GM23338 (cell line): ENCODE results near the gene TMED10. TPM values are rescaled to one million over a fixed set of nuclear protein-coding genes. Genes with fewer than 3 reads are reported as not detected.

Experiments used
- ATAC-seq: fragments of 200-7000 bp; cut with Tn5 transposase; 3 replicates; pipeline ENCODE4 v1.9.1; 2020
- DNase-seq: peaks from one replicate; pipeline ENCODE4 v3.0.0-alpha.2; 2015; ENCODE audit warnings: low spot score
- H2AFZ ChIP-seq: fragments of 200-600 bp; sonication (generic); 2 replicates; pipeline ENCODE4 v1.8.0; 2016; ENCODE audit warnings: antibody characterized with exemption, mild to moderate bottlenecking, moderate library complexity
- H3F3A ChIP-seq: fragments of 200-600 bp; sonication (generic); replicated peaks from 2 replicates; pipeline ENCODE4 v1.8.0; 2017; ENCODE audit warnings: antibody characterized with exemption, mixed run types, low read depth
- H3K27ac ChIP-seq: fragments of 200-600 bp; sonication (generic); 2 replicates; pipeline ENCODE4 v1.6.1; 2016; ENCODE audit warnings: low read depth
- H3K27me3 ChIP-seq: fragments of 200-600 bp; sonication (generic); 2 replicates; pipeline ENCODE4 v1.8.0; 2016; ENCODE audit warnings: mild to moderate bottlenecking, mixed run types, moderate library complexity; ENCODE audit not compliant: insufficient read depth
- H3K36me3 ChIP-seq: fragments of 200-600 bp; sonication (generic); 2 replicates; pipeline ENCODE4 v1.8.0; 2016; ENCODE audit warnings: mild to moderate bottlenecking; ENCODE audit not compliant: insufficient read depth
- H3K4me1 ChIP-seq: fragments of 200-600 bp; sonication (generic); 2 replicates; pipeline ENCODE4 v1.8.0; 2016; ENCODE audit warnings: mild to moderate bottlenecking, moderate library complexity; ENCODE audit not compliant: insufficient read depth
- H3K4me2 ChIP-seq: fragments of 200-600 bp; sonication (generic); 2 replicates; pipeline ENCODE4 v1.7.1; 2017; ENCODE audit warnings: mixed run types
- H3K4me3 ChIP-seq: fragments of 200-600 bp; sonication (generic); 2 replicates; pipeline ENCODE4 v1.6.1; 2016; ENCODE audit warnings: mixed run types
- H3K79me2 ChIP-seq: fragments of 200-600 bp; sonication (generic); replicated peaks from 2 replicates; pipeline ENCODE4 v1.8.0; 2017; ENCODE audit warnings: mild to moderate bottlenecking; ENCODE audit not compliant: insufficient read depth
- H3K9me2 ChIP-seq: fragments of 200-600 bp; sonication (generic); 2 replicates; pipeline ENCODE4 v1.8.0; 2017; ENCODE audit not compliant: insufficient read depth
- H4K20me1 ChIP-seq: fragments of 200-600 bp; sonication (generic); replicated peaks from 2 replicates; pipeline ENCODE4 v1.8.0; 2017; ENCODE audit warnings: mild to moderate bottlenecking; ENCODE audit not compliant: insufficient read depth
- H3K27ac Mint-ChIP-seq: 2 replicates; pipeline ENCODE4 v1.8.0; 2020; ENCODE audit warnings: inconsistent platforms, mild to moderate bottlenecking, moderate library complexity, mixed read lengths
- H3K27me3 Mint-ChIP-seq: 3 replicates; pipeline ENCODE4 v1.8.0; 2022; ENCODE audit warnings: low read depth, mild to moderate bottlenecking, moderate library complexity, mixed read lengths, inconsistent platforms; ENCODE audit not compliant: insufficient read depth, poor library complexity
- H3K36me3 Mint-ChIP-seq: 3 replicates; pipeline ENCODE4 v1.8.0; 2021; ENCODE audit warnings: low read depth, mild to moderate bottlenecking, inconsistent platforms, moderate library complexity, mixed read lengths
- H3K4me1 Mint-ChIP-seq: 3 replicates; pipeline ENCODE4 v1.8.0; 2020; ENCODE audit warnings: mild to moderate bottlenecking, inconsistent platforms, mixed read lengths
- H3K4me3 Mint-ChIP-seq: 3 replicates; pipeline ENCODE4 v1.8.0; 2021; ENCODE audit warnings: moderate library complexity, mild to moderate bottlenecking, inconsistent platforms, mixed read lengths
- H3K9me3 Mint-ChIP-seq: 3 replicates; pipeline ENCODE4 v1.8.0; 2020; ENCODE audit warnings: moderate library complexity, mild to moderate bottlenecking, inconsistent platforms, mixed read lengths
- CREB1 ChIP-seq: fragments of 250-450 bp; sonication (Bioruptor Pico); IDR thresholded peaks from 2 replicates; pipeline ENCODE4 v1.5.0; 2020; ENCODE audit warnings: low read depth, mild to moderate bottlenecking, moderate library complexity
- EZH2 ChIP-seq: fragments of 200-600 bp; sonication (generic); IDR thresholded peaks from one replicate; pipeline ENCODE4 v1.8.0; 2017; ENCODE audit warnings: antibody characterized with exemption, mild to moderate bottlenecking, low read depth; ENCODE audit not compliant: unreplicated experiment
- EZH2phosphoT487 ChIP-seq: fragments of 200-600 bp; sonication (generic); IDR thresholded peaks from one replicate; pipeline ENCODE4 v1.8.1; 2018; ENCODE audit warnings: antibody characterized with exemption; ENCODE audit not compliant: unreplicated experiment
- JUNB ChIP-seq: IDR thresholded peaks from one replicate; pipeline ENCODE4 v1.6.1; 2016; ENCODE audit warnings: antibody characterized with exemption; ENCODE audit not compliant: unreplicated experiment
- NANOG ChIP-seq: IDR thresholded peaks from 2 replicates; pipeline ENCODE4 v1.6.1; 2016; ENCODE audit warnings: antibody characterized with exemption, borderline replicate concordance
- POLR2AphosphoS5 ChIP-seq: IDR thresholded peaks from 2 replicates; pipeline ENCODE4 v1.6.1; 2016; ENCODE audit warnings: antibody characterized with exemption, low read depth
- STAT1 ChIP-seq: IDR thresholded peaks from one replicate; pipeline ENCODE4 v1.6.1; 2016; ENCODE audit warnings: antibody characterized with exemption; ENCODE audit not compliant: unreplicated experiment
- ZNF114 ChIP-seq: fragments of 250-450 bp; sonication (Bioruptor Pico); IDR thresholded peaks from 2 replicates; pipeline ENCODE4 v1.5.0; 2020; ENCODE audit warnings: mild to moderate bottlenecking, moderate library complexity
- ZNF331 ChIP-seq: fragments of 250-450 bp; sonication (Bioruptor Pico); IDR thresholded peaks from 2 replicates; pipeline ENCODE4 v1.5.0; 2020; ENCODE audit warnings: low read depth, mild to moderate bottlenecking, moderate library complexity
- polyA plus RNA-seq: library from polyadenylated mRNA; unstranded; fragments of >200 nt; fragmentation: Nextera tagmentation; extraction: Ambion mirVana; gene quantifications from 2 replicates; pipeline ENCODE4 v1.2.1, GENCODE V29; 2016
- total RNA-seq: library from RNA; depleted of rRNA; stranded (reverse); fragments of >200 nt; shearing (Covaris generic); gene quantifications from 2 replicates; pipeline ENCODE4 v1.2.3, GENCODE V29; 2014
- TF ChIP-seq, protein P1 (sequence below), 2 experiments: fragments of 200-600 bp in 1 of 2; sonication (generic) in 1 of 2; conservative IDR thresholded peaks; 2 replicates each; pipeline versions ENCODE4 v1.5.1 to v1.6.1; 2016 to 2017; ENCODE audit warnings: antibody characterized with exemption in 2 of 2, low read depth in 2 of 2, mild to moderate bottlenecking in 2 of 2, moderate library complexity in 1 of 2
- TF ChIP-seq, protein P2 (sequence below): IDR thresholded peaks from one replicate; pipeline ENCODE4 v1.6.1; 2018; ENCODE audit warnings: antibody characterized with exemption; ENCODE audit not compliant: unreplicated experiment
- TF ChIP-seq, protein P3 (sequence below): IDR thresholded peaks from 2 replicates; pipeline ENCODE4 v1.6.1; 2016; ENCODE audit warnings: antibody characterized with exemption
- TF ChIP-seq, protein P4 (sequence below): fragments of 250-450 bp; sonication (Bioruptor Pico); IDR thresholded peaks from 2 replicates; pipeline ENCODE4 v1.5.0; 2020; ENCODE audit warnings: mild to moderate bottlenecking, moderate library complexity

The TMED10 gene
- total and polyA plus RNA-seq, 2 experiments from 2014 or later, result 180 to 196 TPM

DNA sequence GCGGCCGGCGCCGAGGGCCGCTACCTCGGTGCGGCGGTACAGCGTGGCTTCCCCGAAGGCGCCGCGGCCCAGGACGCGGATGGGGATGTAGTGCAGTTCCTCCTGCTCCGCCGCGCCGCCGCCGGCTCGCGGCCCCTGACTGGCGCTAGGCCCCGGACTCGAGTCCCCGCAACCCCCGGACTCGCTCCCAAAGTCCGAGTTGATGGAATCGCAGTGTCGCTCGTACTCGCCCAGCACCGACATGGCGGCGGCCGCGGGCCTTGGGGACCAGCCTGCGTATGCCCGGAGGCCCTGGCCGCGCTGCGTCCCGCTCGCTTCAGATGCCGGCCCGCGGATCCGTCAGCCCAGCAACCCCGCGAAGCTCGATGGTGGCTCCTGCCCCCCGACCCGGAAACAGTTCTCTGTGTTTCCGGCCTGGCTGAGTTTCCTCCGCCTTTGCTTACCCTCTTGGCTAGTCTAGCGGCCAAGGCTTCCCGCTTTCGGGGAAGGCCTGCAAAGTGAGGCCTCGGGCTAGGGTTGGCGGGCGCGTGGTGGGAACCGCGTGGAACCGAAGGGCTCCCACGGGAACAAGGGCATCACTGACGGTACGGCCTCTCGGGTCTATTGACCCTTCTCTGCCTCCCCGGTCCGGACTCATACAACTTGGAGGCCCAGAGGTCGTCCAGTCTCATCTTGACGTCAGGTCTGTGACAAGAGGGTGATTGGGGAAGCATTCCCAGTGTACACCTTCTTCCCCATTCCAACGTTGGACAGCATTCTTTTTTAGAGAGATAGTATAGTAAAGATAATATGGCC is 49.5 kb downstream of the TMED10 start, which contains the start of gene NEK9:
Gene NEK9 (minus strand): TSS at position 370 of the 795 bp plus-strand sequence. CDS start 127 bp downstream, at position 243.
- peak within 1 kb of the TSS; percentile 81 for H3K4me3 ChIP-seq
- no peaks in the 10 kb centered on the region for H3K36me3 ChIP-seq
- ATAC-seq (peak; percentile 96), DNase-seq (peak; percentile 92)
- Mint-ChIP-seq H3K36me3 (peaks cover 2% of the 10 kb centered on the region), H3K9me3 (no peaks in the 10 kb centered on the region; the same call in 2 of the 3 replicates), H3K4me3 (peak within 1 kb of the TSS; percentile 96), H3K27me3 (peaks cover 5% of the 10 kb centered on the region), H3K27ac (peak within 1 kb of the TSS; percentile 98), H3K4me1 (peaks cover 19% of the 10 kb centered on the region)
- no peaks in the 10 kb centered on the region for H3F3A ChIP-seq
- TF ChIP-seq EZH2phosphoT487 (no peak), NANOG (no peak), STAT1 (no peak), CREB1 (CRISPR knock-in tag) (no peak), EZH2 (no peak), ZNF331 (CRISPR knock-in tag) (no peak), JUNB (no peak), POLR2AphosphoS5 (peak; percentile 97), ZNF114 (peak; percentile 7; the same call in 1 of the 2 replicates)
- TF ChIP-seq, protein P1, sequence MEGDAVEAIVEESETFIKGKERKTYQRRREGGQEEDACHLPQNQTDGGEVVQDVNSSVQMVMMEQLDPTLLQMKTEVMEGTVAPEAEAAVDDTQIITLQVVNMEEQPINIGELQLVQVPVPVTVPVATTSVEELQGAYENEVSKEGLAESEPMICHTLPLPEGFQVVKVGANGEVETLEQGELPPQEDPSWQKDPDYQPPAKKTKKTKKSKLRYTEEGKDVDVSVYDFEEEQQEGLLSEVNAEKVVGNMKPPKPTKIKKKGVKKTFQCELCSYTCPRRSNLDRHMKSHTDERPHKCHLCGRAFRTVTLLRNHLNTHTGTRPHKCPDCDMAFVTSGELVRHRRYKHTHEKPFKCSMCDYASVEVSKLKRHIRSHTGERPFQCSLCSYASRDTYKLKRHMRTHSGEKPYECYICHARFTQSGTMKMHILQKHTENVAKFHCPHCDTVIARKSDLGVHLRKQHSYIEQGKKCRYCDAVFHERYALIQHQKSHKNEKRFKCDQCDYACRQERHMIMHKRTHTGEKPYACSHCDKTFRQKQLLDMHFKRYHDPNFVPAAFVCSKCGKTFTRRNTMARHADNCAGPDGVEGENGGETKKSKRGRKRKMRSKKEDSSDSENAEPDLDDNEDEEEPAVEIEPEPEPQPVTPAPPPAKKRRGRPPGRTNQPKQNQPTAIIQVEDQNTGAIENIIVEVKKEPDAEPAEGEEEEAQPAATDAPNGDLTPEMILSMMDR (conservative IDR thresholded peaks at IDR 0.05; ENCODE audit: low read depth in 2 of 2), result no peak
- TF ChIP-seq, protein P2, sequence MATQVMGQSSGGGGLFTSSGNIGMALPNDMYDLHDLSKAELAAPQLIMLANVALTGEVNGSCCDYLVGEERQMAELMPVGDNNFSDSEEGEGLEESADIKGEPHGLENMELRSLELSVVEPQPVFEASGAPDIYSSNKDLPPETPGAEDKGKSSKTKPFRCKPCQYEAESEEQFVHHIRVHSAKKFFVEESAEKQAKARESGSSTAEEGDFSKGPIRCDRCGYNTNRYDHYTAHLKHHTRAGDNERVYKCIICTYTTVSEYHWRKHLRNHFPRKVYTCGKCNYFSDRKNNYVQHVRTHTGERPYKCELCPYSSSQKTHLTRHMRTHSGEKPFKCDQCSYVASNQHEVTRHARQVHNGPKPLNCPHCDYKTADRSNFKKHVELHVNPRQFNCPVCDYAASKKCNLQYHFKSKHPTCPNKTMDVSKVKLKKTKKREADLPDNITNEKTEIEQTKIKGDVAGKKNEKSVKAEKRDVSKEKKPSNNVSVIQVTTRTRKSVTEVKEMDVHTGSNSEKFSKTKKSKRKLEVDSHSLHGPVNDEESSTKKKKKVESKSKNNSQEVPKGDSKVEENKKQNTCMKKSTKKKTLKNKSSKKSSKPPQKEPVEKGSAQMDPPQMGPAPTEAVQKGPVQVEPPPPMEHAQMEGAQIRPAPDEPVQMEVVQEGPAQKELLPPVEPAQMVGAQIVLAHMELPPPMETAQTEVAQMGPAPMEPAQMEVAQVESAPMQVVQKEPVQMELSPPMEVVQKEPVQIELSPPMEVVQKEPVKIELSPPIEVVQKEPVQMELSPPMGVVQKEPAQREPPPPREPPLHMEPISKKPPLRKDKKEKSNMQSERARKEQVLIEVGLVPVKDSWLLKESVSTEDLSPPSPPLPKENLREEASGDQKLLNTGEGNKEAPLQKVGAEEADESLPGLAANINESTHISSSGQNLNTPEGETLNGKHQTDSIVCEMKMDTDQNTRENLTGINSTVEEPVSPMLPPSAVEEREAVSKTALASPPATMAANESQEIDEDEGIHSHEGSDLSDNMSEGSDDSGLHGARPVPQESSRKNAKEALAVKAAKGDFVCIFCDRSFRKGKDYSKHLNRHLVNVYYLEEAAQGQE, result no peak
- TF ChIP-seq, protein P3, sequence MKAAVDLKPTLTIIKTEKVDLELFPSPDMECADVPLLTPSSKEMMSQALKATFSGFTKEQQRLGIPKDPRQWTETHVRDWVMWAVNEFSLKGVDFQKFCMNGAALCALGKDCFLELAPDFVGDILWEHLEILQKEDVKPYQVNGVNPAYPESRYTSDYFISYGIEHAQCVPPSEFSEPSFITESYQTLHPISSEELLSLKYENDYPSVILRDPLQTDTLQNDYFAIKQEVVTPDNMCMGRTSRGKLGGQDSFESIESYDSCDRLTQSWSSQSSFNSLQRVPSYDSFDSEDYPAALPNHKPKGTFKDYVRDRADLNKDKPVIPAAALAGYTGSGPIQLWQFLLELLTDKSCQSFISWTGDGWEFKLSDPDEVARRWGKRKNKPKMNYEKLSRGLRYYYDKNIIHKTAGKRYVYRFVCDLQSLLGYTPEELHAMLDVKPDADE, result peak; percentile 81
- TF ChIP-seq, protein P4, sequence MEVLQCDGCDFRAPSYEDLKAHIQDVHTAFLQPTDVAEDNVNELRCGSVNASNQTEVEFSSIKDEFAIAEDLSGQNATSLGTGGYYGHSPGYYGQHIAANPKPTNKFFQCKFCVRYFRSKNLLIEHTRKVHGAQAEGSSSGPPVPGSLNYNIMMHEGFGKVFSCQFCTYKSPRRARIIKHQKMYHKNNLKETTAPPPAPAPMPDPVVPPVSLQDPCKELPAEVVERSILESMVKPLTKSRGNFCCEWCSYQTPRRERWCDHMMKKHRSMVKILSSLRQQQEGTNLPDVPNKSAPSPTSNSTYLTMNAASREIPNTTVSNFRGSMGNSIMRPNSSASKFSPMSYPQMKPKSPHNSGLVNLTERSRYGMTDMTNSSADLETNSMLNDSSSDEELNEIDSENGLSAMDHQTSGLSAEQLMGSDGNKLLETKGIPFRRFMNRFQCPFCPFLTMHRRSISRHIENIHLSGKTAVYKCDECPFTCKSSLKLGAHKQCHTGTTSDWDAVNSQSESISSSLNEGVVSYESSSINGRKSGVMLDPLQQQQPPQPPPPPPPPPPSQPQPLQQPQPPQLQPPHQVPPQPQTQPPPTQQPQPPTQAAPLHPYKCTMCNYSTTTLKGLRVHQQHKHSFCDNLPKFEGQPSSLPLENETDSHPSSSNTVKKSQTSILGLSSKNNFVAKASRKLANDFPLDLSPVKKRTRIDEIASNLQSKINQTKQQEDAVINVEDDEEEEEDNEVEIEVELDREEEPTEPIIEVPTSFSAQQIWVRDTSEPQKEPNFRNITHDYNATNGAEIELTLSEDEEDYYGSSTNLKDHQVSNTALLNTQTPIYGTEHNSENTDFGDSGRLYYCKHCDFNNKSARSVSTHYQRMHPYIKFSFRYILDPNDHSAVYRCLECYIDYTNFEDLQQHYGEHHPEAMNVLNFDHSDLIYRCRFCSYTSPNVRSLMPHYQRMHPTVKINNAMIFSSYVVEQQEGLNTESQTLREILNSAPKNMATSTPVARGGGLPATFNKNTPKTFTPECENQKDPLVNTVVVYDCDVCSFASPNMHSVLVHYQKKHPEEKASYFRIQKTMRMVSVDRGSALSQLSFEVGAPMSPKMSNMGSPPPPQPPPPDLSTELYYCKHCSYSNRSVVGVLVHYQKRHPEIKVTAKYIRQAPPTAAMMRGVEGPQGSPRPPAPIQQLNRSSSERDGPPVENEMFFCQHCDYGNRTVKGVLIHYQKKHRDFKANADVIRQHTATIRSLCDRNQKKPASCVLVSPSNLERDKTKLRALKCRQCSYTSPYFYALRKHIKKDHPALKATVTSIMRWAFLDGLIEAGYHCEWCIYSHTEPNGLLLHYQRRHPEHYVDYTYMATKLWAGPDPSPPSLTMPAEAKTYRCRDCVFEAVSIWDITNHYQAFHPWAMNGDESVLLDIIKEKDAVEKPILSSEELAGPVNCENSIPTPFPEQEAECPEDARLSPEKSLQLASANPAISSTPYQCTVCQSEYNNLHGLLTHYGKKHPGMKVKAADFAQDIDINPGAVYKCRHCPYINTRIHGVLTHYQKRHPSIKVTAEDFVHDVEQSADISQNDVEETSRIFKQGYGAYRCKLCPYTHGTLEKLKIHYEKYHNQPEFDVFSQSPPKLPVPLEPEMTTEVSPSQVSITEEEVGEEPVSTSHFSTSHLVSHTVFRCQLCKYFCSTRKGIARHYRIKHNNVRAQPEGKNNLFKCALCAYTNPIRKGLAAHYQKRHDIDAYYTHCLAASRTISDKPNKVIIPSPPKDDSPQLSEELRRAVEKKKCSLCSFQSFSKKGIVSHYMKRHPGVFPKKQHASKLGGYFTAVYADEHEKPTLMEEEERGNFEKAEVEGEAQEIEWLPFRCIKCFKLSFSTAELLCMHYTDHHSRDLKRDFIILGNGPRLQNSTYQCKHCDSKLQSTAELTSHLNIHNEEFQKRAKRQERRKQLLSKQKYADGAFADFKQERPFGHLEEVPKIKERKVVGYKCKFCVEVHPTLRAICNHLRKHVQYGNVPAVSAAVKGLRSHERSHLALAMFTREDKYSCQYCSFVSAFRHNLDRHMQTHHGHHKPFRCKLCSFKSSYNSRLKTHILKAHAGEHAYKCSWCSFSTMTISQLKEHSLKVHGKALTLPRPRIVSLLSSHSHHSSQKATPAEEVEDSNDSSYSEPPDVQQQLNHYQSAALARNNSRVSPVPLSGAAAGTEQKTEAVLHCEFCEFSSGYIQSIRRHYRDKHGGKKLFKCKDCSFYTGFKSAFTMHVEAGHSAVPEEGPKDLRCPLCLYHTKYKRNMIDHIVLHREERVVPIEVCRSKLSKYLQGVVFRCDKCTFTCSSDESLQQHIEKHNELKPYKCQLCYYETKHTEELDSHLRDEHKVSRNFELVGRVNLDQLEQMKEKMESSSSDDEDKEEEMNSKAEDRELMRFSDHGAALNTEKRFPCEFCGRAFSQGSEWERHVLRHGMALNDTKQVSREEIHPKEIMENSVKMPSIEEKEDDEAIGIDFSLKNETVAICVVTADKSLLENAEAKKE (CRISPR knock-in tag), result no peak
- no peaks in the 10 kb centered on the region for H3K9me2 ChIP-seq
- no peaks in the 10 kb centered on the region for H3K27me3 ChIP-seq
- peak within 1 kb of the TSS; percentile 80 for H3K4me2 ChIP-seq
- H4K20me1 ChIP-seq, result no peaks in the 10 kb centered on the region; the same call in 1 of the 2 replicates
- peak within 1 kb of the TSS; percentile 93 for H2AFZ ChIP-seq
- H3K27ac ChIP-seq, result peak within 1 kb of the TSS; percentile 94
- peaks cover 15% of the 10 kb centered on the region for H3K4me1 ChIP-seq
- peaks cover 10% of the 10 kb centered on the region for H3K79me2 ChIP-seq
